ENCODE results near the gene STK25.
"Not testable (repeated sequence)": the region's sequence is repeated elsewhere in the genome, so short reads cannot be mapped to it uniquely, and the experiment has no call there.

The STK25 gene

DNA sequence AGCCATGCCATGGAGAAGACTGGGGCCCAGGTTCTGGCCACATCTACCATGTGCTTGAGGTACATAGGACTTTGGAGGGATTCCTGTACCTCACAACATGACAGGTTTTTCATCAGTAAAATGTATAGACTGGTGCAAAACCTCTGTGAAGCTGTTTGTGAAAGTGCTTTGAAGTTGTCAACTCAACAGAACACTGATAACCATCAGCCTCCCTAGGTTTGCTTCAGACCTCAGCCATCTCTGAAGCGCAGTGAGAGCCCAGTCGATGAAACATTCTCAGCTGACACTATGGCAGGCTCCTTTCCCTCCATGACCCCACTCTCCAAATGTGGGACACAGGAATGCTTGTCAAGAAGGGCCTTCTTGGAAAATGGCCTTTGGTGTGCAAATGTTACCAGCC lies 38.6 kb downstream of the STK25 start:
- DNase-seq = no peak

DNA sequence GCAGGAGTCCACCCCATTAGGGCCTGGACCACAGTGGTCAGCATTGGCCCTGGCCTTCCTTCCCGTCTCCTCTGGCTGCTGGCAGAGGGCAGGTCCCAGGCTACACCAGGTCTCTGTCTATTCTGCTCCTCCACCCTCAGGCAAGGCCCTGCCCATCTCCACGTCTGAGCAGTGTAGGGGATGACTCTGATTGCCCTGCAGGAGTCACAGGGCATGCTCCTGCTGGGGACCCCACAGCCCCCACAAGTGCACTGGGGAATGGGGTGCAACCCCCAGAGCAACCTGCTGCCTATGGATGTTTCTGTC lies 40.0 kb downstream of the STK25 start:
- DNase-seq = no peak

DNA sequence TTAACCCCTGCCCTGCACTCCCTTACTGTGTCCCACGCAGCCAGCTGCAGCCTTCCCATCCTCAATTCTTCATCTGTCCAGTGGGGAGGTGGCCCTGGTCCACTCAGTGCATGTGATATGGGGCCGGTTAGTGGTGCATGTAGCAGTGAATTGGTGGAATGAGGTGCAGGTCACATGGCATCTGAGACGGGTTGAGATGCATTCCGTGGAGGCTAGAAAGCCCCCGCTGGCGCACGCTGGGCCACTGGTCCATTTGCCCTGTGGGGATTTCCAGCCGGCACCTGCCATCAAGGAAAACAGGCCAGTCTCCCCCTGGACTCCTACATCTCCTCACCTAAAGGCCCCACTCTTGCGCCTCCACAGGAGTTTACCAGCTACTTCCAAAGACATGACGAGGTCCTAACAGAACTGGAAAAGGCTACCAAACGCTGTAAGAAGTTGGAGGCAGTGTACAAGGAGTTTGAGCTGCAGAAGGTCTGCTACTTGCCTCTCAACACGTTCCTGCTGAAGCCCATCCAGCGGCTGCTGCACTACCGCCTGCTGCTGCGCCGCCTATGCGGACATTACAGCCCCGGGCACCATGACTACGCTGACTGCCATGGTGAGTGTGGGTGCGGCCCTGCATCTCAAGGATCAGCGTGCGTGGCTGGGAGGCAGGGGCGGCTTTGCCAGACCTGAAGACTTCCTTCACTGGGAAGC lies 40.5 kb downstream of the STK25 start:
- no peak for DNase-seq

DNA sequence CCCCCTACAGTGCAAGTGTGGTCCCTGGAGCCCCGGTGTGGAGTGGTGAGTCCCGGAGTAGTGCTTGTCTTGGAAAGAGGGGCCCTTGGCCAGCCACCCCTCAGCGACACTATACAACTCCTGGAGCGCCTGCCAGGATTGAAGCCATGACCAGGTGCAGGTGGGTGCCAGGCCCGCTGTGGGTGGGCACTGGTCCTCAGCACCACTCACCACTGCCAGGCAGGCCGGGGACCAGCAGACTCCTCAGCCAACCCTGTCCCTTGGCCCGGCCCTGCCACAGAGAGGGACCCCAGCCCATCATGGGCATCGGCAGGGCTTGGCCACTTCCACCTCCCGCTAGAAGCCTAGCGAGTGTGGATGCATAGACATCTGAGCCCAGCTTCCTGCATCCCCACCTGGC lies 42.2 kb downstream of the STK25 start:
- DNase-seq = no peak

DNA sequence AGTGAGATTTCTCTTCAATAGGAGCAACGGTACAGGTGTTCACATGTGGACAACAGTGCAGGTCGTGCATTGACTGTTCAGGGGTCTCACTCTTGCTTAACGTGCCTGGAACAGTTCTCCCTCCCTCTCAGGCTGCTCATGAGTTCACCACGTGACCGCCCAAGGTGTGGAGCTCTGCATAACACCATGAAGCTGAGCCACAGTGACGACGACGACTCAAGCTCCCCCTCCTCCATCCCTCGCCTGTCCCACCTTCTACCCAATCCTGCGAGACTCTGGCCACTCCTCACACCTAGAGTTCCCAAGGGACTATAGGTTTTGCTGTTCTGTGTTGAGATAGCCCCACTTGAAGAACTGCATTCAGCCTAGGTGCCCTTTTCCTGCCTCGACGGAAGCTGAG lies 42.8 kb downstream of the STK25 start:
- DNase-seq = no peak

DNA sequence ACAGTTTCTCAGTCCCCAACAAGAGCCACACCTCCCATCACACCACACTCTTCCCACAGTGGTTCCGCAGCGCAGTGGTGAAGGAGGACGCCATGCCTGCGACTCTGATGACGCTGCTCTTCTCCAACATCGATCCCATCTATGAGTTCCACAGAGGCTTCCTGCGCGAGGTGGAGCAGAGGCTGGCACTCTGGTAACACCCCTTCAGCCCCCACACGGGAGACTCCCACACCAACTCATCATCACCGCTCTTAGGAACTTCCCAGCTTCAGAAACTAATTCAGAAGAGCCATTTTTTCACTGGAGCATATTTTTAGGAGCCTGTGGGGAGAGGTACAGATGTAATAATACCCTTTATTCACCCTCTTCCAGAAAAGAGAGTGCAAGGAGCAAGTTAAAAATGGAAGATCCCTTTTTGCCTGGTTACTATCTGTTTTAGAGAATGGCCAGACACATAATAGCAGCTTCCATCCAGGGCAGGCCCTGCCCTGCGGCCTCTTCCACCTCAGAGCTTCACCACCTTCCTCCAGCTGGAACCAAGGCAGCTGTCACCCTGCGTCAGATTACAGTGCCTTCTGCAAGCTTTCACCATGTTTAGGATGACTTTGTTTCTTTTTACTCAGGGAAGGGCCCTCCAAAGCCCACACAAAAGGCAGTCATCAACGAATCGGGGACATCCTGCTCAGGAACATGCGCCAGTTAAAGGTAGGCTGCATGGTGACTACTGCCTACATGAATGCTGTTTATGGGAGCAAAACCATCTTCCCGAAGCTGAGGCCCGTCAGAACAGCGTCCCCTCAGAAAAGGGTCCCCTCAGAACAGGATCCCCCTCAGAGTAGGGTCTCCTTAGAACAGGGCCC lies 44.9 kb downstream of the STK25 start:
- peak in 25 of 56 donors; percentile 3 to 64 (median 29) for DNase-seq

DNA sequence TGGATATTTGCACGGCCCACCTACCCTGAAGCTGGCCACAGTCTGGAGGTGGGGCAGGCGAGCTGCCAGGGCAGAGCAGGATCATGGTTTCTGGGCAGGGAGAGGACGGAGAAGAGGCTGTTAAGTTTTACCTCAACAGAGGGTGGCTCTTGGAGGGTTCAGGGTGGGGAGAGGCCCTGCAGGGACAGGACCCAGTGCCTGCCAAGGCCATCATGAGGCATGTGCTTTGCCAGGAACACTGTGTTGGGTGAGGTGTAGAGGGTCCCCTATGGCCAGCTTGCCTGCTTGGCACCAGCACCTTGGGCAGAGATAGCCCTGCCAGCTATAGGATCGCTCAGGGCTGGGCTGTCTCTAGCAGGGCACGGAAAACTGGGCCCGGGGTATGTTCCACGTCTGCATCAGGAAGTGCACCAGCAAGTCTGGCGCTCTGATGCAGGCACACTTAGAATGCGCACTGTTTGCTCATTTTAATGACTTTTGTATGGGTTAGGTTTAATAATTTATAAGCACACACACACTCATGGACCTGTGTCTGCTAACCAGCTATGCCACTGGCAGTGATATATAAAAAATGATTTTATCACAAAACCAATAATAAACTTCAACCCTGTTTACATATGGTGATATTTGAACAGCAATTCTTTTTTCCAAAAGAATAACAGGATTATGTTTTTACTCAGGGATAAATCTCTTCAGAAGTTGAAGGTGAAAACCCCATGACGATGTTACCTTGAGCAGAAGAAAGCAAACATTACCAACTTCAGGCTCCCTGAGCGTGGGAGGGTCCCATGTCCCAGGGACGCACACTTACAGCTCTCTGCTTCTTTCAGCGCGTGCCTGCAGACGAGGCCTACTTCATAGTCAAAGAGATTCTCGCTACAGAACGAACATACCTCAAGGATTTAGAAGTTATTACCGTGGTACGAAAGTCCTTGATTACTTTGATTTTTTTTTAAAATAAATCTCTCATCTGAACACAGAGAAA lies 46.4 kb downstream of the STK25 start:
- no peak for DNase-seq

DNA sequence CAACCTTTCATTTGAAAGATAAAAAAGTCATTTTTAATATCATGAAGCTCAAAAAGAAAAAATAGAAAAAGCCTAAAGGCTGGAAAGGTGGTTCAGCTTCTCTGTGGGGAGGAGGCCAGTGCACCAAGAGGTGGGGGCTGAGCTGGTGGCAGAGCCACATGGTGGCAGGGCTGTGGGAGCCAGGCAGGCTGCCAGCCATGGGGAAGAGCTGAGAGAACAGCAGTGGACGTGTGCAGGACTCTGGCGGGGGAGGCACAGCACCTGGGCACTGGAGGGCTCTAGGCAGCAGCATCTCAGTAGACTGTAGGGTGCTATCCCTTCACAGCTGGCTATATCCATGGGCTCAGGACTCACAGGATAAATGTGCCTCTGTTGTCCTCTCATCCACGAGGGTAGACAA lies 47.8 kb downstream of the STK25 start:
- no peak for DNase-seq

DNA sequence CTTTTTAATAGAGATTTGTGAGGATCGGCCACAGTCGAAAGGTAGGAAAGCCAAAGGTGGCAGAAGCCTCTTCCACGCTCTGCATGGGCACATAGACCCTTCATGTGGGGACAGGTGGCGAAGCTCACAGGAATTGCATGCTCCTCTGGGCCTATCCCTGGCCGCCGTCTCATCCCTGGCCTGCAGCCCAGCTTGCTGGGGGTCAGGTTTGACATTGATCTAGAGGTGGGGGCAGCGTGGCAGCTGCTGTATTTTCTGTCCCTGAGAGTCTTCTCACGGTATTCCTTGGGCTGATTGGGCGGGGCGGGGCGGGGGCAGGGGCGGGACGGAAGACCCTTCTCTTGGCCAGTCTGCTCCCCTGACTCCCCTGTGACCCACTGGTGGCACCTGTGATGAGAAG lies 48.9 kb downstream of the STK25 start:
- DNase-seq = no peak

DNA sequence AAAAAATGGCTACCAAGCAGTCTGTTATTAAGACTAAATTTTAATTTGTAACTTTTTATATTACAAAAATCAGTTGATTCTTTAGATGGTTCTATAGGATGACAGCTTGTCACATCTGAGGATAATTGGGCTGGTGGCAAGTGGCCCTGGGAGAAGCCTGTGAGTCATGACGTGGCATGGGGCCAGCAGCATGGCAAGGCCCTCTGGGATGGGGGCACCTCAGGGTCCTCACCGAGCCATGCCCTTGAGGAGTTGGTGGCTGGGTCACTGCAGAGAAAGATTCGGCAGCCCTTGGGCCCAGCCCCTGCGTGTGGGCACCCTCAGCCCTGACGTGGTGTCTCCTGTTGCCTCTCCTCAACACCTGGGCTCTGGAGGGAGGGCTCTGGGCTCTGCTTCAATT lies 49.7 kb downstream of the STK25 start:
- peak in 2 of 56 donors; percentile 8 to 15 for DNase-seq

DNA sequence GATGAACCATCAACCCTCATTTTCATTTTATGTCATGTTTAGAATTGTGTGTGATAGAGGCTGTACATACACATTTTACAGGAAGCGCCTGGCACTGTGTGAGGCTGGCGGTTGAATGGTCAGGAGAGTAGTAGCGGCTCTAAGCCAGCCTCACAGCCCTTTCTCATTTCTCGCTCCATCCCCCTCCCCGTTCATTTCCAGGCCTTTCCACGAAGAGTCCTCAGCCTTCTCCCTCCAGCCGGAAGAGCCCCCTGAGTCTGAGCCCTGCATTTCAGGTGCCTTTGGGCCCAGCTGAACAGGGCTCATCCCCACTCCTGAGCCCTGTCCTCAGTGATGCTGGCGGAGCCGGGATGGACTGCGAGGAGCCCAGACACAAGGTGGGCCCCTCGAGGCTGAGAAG lies 51.8 kb downstream of the STK25 start:
- DNase-seq = no peak

DNA sequence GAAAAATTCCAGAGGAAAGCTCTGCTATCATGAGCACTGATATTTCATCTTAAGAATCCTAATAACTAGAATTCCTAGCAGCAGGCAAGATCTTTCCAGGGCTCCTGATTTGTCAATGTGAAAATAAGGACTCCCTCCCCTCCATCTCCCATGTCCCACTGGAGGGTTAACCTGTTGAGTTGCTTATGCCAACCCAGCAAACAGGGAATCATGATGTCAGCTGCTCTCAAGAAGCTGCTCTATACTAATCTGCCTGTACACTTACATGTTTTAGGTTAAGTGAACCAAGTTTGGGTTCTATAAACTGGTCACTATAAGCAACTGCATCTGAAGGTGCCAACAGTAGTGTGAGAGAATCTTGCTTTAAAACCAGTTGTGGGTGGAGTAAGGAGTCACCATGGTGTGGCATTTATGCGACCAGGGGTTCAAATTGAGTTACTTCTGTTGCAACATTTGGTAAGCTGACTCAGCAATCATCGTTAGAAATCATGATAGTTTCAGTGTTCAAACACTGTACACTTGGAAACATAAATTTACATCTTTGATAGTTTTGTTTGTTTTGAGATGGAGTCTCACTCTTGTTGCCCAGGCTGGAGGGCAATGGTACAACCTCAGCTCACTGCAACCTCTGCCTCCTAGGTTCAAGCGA lies 53.4 kb downstream of the STK25 start:
- DNase-seq = no peak

DNA sequence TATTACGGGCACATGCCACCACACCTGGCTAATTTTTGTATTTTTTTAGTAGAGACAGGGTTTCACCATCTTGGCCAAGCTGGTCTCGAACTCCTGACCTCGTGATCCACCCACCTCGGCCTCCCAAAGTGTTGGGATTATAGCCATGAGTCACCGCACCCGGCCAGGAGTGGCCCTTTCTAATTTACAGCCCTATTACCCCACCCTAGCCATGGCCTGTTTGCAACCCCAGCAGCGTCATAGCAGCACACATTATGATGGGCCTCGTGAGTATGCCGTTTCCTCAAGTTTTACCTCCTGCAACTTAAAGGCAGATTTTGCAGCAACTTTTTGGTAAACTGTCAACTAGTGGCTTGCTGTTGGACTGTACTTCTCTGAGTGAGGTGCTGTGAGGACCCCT lies 54.5 kb downstream of the STK25 start:
- not testable (repeated sequence) for DNase-seq

DNA sequence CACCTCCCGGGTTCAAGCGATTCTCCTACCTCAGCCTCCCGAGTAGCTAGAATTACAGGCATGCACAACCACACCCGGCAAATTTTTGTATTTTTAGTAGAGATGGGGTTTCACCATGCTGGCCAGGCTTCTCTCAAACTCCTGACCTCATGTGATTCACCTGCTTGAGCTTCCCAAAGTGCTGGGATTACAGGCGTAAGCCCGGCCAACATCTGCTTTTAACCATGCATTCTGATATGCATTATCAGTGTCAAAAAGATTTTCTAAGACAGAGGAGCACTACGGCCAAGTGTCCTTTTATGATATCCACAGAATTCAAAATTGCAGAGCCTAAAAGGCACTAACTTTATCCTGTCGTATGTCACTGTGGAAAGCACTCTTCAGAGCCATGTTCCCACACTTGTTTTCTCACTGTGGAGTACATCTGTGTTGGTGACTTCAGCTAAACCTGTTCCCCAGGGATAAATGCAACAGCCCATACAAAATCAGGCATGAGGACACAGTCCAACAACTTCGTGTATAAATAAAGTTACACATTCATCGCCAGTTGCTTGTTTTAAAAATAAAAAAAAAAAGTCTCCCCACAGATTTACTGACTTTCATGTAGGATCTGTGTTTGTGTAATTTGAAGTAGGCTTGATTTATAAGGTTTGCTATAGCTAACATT lies 56.4 kb downstream of the STK25 start:
- DNase-seq = no peak

DNA sequence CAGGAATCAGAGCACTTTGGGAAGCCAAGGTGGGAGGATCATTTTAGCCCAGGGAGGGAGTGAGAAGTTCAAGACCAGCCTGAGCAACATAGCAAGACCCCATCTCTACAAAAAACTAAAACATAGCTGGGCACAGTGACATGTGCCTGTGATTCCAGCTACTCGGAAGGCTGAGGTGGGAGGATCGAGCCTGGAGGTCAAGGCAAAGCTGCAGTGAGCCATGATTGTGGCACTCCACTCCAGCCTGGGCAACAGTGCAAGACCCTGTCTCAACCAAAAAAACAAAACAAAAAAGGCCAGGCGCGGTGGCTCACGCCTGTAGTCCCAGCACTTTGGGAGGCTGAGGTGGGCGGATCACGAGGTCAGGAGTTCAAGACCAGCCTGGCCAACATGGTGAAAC lies 58.3 kb downstream of the STK25 start:
- DNase-seq = not testable (repeated sequence)

DNA sequence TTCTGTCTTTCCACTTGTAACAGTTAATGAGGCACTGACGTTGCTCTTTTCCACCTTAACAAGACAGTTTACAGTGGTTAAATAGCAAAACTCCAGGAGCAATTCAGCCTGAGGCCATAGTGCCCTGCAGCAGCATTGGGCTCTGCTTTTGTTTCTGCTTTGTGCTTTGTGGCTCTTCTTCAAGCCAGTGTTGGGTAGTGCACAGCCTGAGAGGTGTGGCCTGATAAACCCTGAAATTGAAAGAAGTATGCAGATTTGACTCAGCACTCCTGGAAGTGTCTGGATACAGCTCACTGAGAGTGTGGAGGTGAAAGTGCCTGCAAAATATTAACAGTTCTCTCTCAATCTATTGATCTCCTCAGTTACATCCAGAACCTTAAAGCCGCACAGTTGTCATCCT lies 63.0 kb downstream of the STK25 start:
- DNase-seq = no peak

DNA sequence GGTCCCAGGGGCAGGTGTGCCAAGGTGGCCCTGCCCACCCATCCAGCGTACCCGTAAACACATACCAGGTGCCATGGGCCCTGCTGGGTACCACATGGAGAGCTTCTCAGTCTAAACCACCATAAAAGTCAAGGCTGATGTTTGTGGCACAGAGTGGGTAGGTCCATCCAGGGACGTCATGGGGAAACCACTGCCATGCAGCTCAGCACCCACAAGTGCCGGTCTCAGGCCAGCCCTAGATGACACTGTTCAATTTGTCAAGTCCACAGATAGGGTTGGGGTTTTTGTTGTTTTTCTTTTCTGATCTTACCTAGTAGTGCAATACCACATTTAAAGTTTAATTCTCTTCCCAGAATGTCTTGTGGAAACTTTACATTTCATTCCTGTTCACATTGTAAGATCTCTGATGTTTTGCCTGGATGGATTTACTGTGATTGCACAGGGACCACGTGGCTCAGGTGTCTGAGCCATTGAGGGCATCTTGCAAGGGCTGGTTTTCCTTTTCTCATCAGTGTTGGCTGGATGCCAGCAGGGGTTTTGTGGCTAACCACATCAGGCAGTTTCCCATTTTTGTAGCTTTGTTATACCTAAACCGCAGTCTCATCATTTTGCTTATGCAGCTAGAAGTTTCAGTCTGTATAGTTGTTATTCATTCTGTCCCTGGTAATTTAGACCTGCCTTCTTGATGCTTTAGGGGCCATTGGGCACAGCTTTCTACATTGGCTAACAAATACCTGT lies 64.7 kb downstream of the STK25 start:
- no peak for DNase-seq
